K562 (cell line): ENCODE results near the gene BCAR3. TPM values are rescaled to one million over a fixed set of nuclear protein-coding genes. Genes with fewer than 3 reads are reported as not detected.

Experiments
- HDGF ChIP-seq: fragments of 450-650 bp; IDR thresholded peaks from 2 replicates; pipeline ENCODE4 v1.6.1; 2016
- HNRNPLL ChIP-seq: fragments of 200-400 bp; formaldehyde crosslinking; IDR thresholded peaks from 2 replicates; pipeline ENCODE4 v1.6.1; 2017; ENCODE audit warnings: low read length, low read depth, mild to moderate bottlenecking; ENCODE audit not compliant: poor library complexity, severe bottlenecking
- MAFF ChIP-seq: IDR thresholded peaks from 2 replicates; pipeline ENCODE4 v1.6.1; 2012; ENCODE audit warnings: low read length, improper control_type of control experiment
- MAZ ChIP-seq, 2 experiments: fragments of 450-650 bp in 1 of 2; sonication (generic) in 1 of 2; formaldehyde crosslinking; IDR thresholded peaks in 1 of 2; conservative IDR thresholded peaks in 1 of 2; 2 replicates each; pipeline versions ENCODE4 v1.4.0 to v1.5.0; 2020; ENCODE audit warnings: mild to moderate bottlenecking in 1 of 2, missing genetic modification reagents in 1 of 2
- MYBL2 ChIP-seq, 2 experiments: fragments of 450-650 bp in 1 of 2; sonication (generic) in 1 of 2; formaldehyde crosslinking in 1 of 2; IDR thresholded peaks; 2 replicates each; pipeline versions ENCODE4 v1.6.1 to v1.8.1; 2017 to 2022; ENCODE audit warnings: borderline replicate concordance in 1 of 2, inconsistent platforms in 1 of 2, low read depth in 1 of 2, mild to moderate bottlenecking in 1 of 2, missing genetic modification reagents in 1 of 2, moderate library complexity in 1 of 2
- NFXL1 ChIP-seq: fragments of 450-650 bp; formaldehyde crosslinking; IDR thresholded peaks from 2 replicates; pipeline ENCODE4 v1.4.0; 2021; ENCODE audit warnings: mild to moderate bottlenecking
- PHTF2 ChIP-seq: fragments of 250-450 bp; sonication (Bioruptor Pico); IDR thresholded peaks from 2 replicates; pipeline ENCODE4 v1.5.0; 2021; ENCODE audit warnings: mild to moderate bottlenecking
- ZNF778 ChIP-seq: fragments of 450-650 bp; formaldehyde crosslinking; IDR thresholded peaks from 2 replicates; pipeline ENCODE4 v1.4.0; 2020; ENCODE audit warnings: mild to moderate bottlenecking, moderate library complexity
- polyA plus RNA-seq, 8 experiments: library from polyadenylated mRNA; depleted of rRNA in 4 of 8; stranded (reverse) in 5 of 8; unstranded in 3 of 8; fragments of >200 nt; fragmentation: Nextera tagmentation in 2 of 8; fragmentation: Illumina TruSeq in 1 of 8; extraction: Ambion mirVana in 2 of 8; extraction: Trizol in 1 of 8; gene quantifications; 2 replicates each; pipeline versions ENCODE4 v1.2.1 to v1.2.3, GENCODE V29; 2011 to 2014; ENCODE audit warnings: inconsistent platforms in 1 of 8, missing spikeins in 1 of 8
- total RNA-seq, 7 experiments: library from RNA; depleted of rRNA in 6 of 7; stranded (reverse); fragments of >200 nt in 6 of 7; fragmentation: Illumina TruSeq in 2 of 7; extraction: Trizol in 2 of 7; gene quantifications; 2 replicates each; pipeline versions ENCODE4 v1.2.1 to v1.2.3, GENCODE V29; 2011 to 2021; ENCODE audit warnings: low replicate concordance in 1 of 7
- TF ChIP-seq, protein P1 (sequence below): fragments of 250-450 bp; sonication (Bioruptor Pico); IDR thresholded peaks from 2 replicates; pipeline ENCODE4 v1.4.0; 2020; ENCODE audit warnings: borderline replicate concordance
- TF ChIP-seq, protein P2 (sequence below), 3 experiments: fragments of 200-800 bp in 1 of 3; fragments of 250-450 bp in 1 of 3; fragments of 450-650 bp in 1 of 3; sonication (Bioruptor Pico) in 1 of 3; sonication (Bioruptor generic) in 1 of 3; formaldehyde crosslinking in 1 of 3; IDR thresholded peaks; 2 replicates each; pipeline versions ENCODE4 v1.6.1 to v1.8.0; 2016 to 2022; ENCODE audit warnings: mild to moderate bottlenecking in 2 of 3, missing genetic modification characterization in 2 of 3, missing compliant biosample characterization in 1 of 3, moderate library complexity in 1 of 3
- TF ChIP-seq, protein P3 (sequence below), 2 experiments: fragments of 450-650 bp; formaldehyde crosslinking in 1 of 2; IDR thresholded peaks; 2 replicates each; pipeline versions ENCODE4 v1.4.0 to v1.6.1; 2014 to 2020; ENCODE audit warnings: mild to moderate bottlenecking in 2 of 2, borderline replicate concordance in 1 of 2, low read depth in 1 of 2

Gene BCAR3
- total and polyA plus RNA-seq, 9 of the 15 experiments (the other 6 are each of a cell fraction or from before 2014, with no cell fraction given): 1.8 to 6.3 (median 3.8) TPM

DNA sequence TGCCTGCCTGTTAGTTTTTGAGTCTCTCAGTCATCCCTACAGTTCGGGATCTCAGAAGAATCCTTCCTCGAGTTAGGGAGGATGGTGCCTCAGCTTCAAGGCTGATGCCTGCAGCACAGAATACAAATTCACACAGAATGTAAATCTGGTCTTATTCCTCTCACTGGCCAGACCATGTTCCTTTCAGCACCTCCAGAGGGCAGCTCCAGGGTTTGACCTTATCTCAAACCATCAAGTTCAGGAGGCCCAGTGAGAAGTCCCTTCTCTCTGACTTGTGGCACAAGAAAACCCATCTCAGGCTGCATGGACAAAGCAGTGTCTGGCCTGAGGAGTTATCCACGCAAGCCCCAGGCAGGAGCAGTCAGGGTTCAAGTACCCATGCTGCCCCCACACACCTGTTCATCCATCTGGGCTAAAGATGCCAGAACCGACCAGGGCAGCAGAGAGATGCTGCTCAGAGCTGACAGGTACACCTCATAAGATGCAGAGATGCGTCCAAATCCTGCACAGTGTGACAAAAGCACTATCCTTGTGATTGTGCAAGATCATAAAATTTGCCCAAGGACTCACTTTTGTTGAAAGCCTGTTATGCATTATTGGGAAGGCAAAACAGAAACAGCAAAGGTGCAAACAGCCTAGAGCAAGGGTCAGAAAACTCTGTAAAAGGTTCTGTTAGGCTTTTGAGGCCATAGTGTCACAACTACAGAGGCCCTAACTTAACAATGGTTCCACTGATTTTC lies 49.8 kb downstream of the BCAR3 start (continued):
- TF ChIP-seq, protein P1, sequence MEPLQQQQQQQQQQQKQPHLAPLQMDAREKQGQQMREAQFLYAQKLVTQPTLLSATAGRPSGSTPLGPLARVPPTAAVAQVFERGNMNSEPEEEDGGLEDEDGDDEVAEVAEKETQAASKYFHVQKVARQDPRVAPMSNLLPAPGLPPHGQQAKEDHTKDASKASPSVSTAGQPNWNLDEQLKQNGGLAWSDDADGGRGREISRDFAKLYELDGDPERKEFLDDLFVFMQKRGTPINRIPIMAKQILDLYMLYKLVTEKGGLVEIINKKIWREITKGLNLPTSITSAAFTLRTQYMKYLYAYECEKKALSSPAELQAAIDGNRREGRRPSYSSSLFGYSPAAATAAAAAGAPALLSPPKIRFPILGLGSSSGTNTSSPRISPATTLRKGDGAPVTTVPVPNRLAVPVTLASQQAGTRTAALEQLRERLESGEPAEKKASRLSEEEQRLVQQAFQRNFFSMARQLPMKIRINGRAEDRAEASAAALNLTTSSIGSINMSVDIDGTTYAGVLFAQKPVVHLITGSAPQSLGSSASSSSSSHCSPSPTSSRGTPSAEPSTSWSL: no peak
- TF ChIP-seq HNRNPLL: no peak
- no peak for TF ChIP-seq MAZ (CRISPR knock-in tag; conservative IDR thresholded peaks at IDR 0.05 in 1 of 2, IDR thresholded peaks at IDR 0.05 in 1 of 2)
- no peak for TF ChIP-seq PHTF2
- no peak for TF ChIP-seq HDGF
- no peak for TF ChIP-seq NFXL1 (CRISPR knock-in tag)
- TF ChIP-seq MYBL2 (IDR thresholded peaks at IDR 0.05; ENCODE audit: low read depth): no peak
- TF ChIP-seq MYBL2 (CRISPR knock-in tag; IDR thresholded peaks at IDR 0.05; ENCODE audit: borderline replicate concordance): no peak
- TF ChIP-seq ZNF778 (CRISPR knock-in tag): no peak
- TF ChIP-seq, protein P2, sequence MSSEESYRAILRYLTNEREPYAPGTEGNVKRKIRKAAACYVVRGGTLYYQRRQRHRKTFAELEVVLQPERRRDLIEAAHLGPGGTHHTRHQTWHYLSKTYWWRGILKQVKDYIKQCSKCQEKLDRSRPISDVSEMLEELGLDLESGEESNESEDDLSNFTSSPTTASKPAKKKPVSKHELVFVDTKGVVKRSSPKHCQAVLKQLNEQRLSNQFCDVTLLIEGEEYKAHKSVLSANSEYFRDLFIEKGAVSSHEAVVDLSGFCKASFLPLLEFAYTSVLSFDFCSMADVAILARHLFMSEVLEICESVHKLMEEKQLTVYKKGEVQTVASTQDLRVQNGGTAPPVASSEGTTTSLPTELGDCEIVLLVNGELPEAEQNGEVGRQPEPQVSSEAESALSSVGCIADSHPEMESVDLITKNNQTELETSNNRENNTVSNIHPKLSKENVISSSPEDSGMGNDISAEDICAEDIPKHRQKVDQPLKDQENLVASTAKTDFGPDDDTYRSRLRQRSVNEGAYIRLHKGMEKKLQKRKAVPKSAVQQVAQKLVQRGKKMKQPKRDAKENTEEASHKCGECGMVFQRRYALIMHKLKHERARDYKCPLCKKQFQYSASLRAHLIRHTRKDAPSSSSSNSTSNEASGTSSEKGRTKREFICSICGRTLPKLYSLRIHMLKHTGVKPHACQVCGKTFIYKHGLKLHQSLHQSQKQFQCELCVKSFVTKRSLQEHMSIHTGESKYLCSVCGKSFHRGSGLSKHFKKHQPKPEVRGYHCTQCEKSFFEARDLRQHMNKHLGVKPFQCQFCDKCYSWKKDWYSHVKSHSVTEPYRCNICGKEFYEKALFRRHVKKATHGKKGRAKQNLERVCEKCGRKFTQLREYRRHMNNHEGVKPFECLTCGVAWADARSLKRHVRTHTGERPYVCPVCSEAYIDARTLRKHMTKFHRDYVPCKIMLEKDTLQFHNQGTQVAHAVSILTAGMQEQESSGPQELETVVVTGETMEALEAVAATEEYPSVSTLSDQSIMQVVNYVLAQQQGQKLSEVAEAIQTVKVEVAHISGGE (CRISPR knock-in tag; IDR thresholded peaks at IDR 0.05): no peak
- TF ChIP-seq MAFF: no peak
- TF ChIP-seq, protein P3, sequence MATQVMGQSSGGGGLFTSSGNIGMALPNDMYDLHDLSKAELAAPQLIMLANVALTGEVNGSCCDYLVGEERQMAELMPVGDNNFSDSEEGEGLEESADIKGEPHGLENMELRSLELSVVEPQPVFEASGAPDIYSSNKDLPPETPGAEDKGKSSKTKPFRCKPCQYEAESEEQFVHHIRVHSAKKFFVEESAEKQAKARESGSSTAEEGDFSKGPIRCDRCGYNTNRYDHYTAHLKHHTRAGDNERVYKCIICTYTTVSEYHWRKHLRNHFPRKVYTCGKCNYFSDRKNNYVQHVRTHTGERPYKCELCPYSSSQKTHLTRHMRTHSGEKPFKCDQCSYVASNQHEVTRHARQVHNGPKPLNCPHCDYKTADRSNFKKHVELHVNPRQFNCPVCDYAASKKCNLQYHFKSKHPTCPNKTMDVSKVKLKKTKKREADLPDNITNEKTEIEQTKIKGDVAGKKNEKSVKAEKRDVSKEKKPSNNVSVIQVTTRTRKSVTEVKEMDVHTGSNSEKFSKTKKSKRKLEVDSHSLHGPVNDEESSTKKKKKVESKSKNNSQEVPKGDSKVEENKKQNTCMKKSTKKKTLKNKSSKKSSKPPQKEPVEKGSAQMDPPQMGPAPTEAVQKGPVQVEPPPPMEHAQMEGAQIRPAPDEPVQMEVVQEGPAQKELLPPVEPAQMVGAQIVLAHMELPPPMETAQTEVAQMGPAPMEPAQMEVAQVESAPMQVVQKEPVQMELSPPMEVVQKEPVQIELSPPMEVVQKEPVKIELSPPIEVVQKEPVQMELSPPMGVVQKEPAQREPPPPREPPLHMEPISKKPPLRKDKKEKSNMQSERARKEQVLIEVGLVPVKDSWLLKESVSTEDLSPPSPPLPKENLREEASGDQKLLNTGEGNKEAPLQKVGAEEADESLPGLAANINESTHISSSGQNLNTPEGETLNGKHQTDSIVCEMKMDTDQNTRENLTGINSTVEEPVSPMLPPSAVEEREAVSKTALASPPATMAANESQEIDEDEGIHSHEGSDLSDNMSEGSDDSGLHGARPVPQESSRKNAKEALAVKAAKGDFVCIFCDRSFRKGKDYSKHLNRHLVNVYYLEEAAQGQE (IDR thresholded peaks at IDR 0.05; ENCODE audit: borderline replicate concordance): peak; percentile 78; the same call in 1 of the 2 replicates
- TF ChIP-seq, protein P3 (CRISPR knock-in tag; IDR thresholded peaks at IDR 0.05; ENCODE audit: low read depth): no peak
